Measurements from ENCODE around the gene MAP6.

The MAP6 gene

DNA sequence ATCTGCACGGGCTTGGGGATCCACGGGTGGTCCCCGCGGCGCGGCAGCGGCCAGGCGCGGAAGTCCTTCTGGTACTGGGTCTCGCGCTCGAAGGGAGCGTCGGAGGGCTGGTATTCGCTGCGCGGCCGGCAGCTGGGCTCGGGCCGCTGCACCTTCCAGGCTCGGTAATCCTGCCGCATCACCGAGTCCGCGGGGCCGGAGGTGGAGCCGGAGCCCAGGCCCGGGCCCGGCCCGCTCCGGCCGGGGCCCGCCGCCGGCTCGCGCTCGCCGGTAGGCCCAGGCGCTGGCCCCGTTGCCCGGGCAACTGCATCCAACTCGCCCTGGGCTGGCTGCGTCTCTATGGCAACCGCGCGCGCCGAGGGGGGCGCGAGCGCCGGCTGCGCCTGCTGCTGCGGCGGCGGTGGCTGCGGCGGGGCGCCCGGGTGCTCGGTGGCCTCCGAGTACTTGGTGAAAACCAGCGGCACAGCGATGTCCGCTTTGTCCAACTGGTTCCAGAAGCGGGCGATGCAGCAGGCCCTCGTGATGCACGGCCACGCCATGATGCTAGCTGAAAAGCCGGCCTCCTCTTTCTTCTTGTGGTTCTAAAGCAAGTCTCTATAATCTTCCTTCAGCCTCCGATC is 897 bp downstream of the MAP6 start:
- Histone ChIP-seq H3K4me1 (ENCODE audit: control extremely low read depth in 1 of 4, control insufficient read depth in 4 of 4, insufficient read depth in 4 of 4, low read length in 3 of 4) (peaks cover 0 to 20% (median 19%) of the 10 kb centered on the region in 4 experiments), H3K4me3 (ENCODE audit: control insufficient read depth in 1 of 7, extremely low read depth in 1 of 7, insufficient read depth in 4 of 7, low read depth in 2 of 7, low read length in 6 of 7) (peak overlapping the region in 6 of 7 experiments; percentile 30 to 69 (median 60)), H3K36me3 (ENCODE audit: control insufficient read depth in 4 of 4, insufficient read depth in 4 of 4, low read length in 3 of 4) (no peaks in the 10 kb centered on the region), H3K9me3 (ENCODE audit: control extremely low read depth in 1 of 5, control insufficient read depth in 4 of 5, insufficient read depth in 2 of 5, low read depth in 1 of 5, low read length in 4 of 5) (peaks cover 0 to 5% (median 0%) of the 10 kb centered on the region in 5 experiments), H3K27me3 (replicated peaks in 2 of 5; ENCODE audit: control insufficient read depth in 4 of 5, insufficient read depth in 5 of 5, low read length in 4 of 5) (peaks cover 19 to 85% (median 53%) of the 10 kb centered on the region in 5 experiments), H3K27ac (ENCODE audit: insufficient read depth in 1 of 2, low read depth in 1 of 2, low read length in 2 of 2, poor library complexity in 1 of 2, severe bottlenecking in 2 of 2) (no peak overlapping the region)
- POLR2A ChIA-PET: no interaction called here
- WGBS (ENCODE audit: insufficient coverage): 0% methylated on average over 59 of the region's 73 CpGs
- CTCF ChIA-PET: interaction anchor here (1.0 kb wide), 1 partner anchor 72 kb away, joined by 3 read pairs; no protein-coding TSS in a partner anchor
- DNase-seq: peak; percentile 30 to 62 (median 57)

DNA sequence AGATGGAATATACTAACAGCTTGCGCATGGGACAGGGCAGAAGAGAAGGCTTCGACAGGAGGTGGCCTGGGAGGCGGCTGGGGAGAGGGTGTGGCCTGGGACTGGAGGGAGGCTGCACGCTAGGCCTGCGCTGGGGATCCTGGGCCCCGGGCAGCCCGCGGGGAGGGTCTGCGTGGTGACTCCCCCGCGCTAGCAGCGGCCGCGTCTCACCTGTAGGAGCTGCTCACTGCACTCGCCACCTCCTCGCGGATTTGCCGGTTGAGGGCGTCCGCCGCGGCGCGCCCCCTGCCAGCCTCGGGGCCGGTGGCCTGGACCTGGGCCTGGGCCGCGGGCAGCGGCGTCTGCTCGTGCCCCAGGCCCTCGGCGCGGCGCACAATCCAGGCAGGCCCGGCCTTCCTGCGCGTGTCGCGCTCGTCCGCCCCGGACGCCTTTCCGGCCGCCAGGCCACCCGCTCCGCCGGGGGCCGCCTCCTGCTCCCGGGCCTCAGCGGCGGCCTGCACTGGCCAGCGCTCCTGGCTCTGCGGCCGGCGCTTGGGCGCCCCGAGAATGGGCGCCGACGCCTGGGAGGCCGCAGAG is 1.5 kb downstream of the MAP6 start:
- Histone ChIP-seq H3K27ac (ENCODE audit: insufficient read depth in 1 of 2, low read depth in 1 of 2, low read length in 2 of 2, poor library complexity in 1 of 2, severe bottlenecking in 2 of 2) (no peak overlapping the region), H3K9me3 (ENCODE audit: control extremely low read depth in 1 of 5, control insufficient read depth in 4 of 5, insufficient read depth in 2 of 5, low read depth in 1 of 5, low read length in 4 of 5) (peaks cover 0 to 5% (median 0%) of the 10 kb centered on the region in 5 experiments), H3K27me3 (replicated peaks in 2 of 5; ENCODE audit: control insufficient read depth in 4 of 5, insufficient read depth in 5 of 5, low read length in 4 of 5) (peaks cover 19 to 89% (median 53%) of the 10 kb centered on the region in 5 experiments), H3K4me3 (ENCODE audit: control insufficient read depth in 1 of 7, extremely low read depth in 1 of 7, insufficient read depth in 4 of 7, low read depth in 2 of 7, low read length in 6 of 7) (peak overlapping the region in 6 of 7 experiments; percentile 26 to 69 (median 60)), H3K4me1 (ENCODE audit: control extremely low read depth in 1 of 4, control insufficient read depth in 4 of 4, insufficient read depth in 4 of 4, low read length in 3 of 4) (peaks cover 0 to 20% (median 19%) of the 10 kb centered on the region in 4 experiments), H3K36me3 (ENCODE audit: control insufficient read depth in 4 of 4, insufficient read depth in 4 of 4, low read length in 3 of 4) (no peaks in the 10 kb centered on the region)
- peak; percentile 5 to 31 (median 28) for DNase-seq
- 1% methylated on average over 62 of the region's 63 CpGs for WGBS (ENCODE audit: insufficient coverage)
- CTCF ChIA-PET: no interaction called here
- POLR2A ChIA-PET: no interaction called here

DNA sequence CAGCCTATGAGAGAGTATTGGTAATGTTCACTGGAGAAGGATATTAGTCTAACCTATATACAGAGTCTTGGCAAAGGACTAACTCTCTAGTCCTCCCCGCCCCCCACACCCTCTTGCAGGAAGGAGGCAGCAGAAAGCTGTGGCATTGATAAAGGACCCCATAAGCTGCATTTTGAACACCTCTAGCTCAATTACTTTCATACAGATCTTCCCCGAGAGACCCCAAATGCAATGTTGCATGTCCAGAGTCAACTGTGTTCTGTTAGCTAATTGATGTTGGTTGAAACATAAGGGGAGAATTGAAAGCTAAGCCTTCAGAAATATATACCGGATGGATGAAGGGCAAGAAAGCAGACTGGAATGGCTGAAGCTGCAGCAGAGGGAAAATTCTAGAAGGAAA is 2.8 kb downstream of the MAP6 start:
- Histone ChIP-seq H3K4me1 (ENCODE audit: control extremely low read depth in 1 of 4, control insufficient read depth in 4 of 4, insufficient read depth in 4 of 4, low read length in 3 of 4) (peaks cover 0 to 20% (median 19%) of the 10 kb centered on the region in 4 experiments), H3K4me3 (ENCODE audit: control insufficient read depth in 1 of 7, extremely low read depth in 1 of 7, insufficient read depth in 4 of 7, low read depth in 2 of 7, low read length in 6 of 7) (no peak overlapping the region), H3K36me3 (ENCODE audit: control insufficient read depth in 4 of 4, insufficient read depth in 4 of 4, low read length in 3 of 4) (no peaks in the 10 kb centered on the region), H3K27me3 (replicated peaks in 2 of 5; ENCODE audit: control insufficient read depth in 4 of 5, insufficient read depth in 5 of 5, low read length in 4 of 5) (peaks cover 14 to 80% (median 51%) of the 10 kb centered on the region in 5 experiments), H3K9me3 (ENCODE audit: control extremely low read depth in 1 of 5, control insufficient read depth in 4 of 5, insufficient read depth in 2 of 5, low read depth in 1 of 5, low read length in 4 of 5) (peaks cover 0 to 3% (median 0%) of the 10 kb centered on the region in 5 experiments), H3K27ac (ENCODE audit: insufficient read depth in 1 of 2, low read depth in 1 of 2, low read length in 2 of 2, poor library complexity in 1 of 2, severe bottlenecking in 2 of 2) (no peak overlapping the region)
- CTCF ChIA-PET: interaction anchor here (0.6 kb wide), 1 partner anchor 689 kb away, joined by 3 read pairs; no protein-coding TSS in a partner anchor
- DNase-seq: no peak
- POLR2A ChIA-PET: no interaction called here
- 100% methylated on average over 1 of the region's 3 CpGs for WGBS (ENCODE audit: insufficient coverage)

DNA sequence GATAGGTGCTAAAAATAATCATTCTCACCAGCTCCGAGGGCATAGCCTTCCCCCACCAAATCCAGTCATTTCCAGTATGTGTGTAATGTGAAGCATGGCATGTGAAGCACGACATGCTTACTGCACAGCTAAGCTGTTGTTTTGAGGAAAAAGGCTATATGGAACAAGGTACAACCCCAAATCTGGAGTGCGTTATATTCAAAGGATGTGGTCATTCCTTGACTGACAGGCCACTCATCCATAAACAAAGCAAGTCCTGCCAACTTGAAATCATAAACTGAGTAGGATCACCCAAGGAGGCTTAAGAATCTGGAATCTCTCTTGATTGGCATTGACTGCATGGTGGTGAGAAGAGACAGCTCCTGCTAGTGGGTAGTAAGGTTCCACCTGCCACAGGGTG is 3.7 kb downstream of the MAP6 start:
- no peak overlapping the region for H3K27ac ChIP-seq (ENCODE audit: insufficient read depth in 1 of 2, low read depth in 1 of 2, low read length in 2 of 2, poor library complexity in 1 of 2, severe bottlenecking in 2 of 2)
- no peaks in the 10 kb centered on the region for H3K36me3 ChIP-seq (ENCODE audit: control insufficient read depth in 4 of 4, insufficient read depth in 4 of 4, low read length in 3 of 4)
- POLR2A ChIA-PET: interaction anchor here (0.5 kb wide), 1 partner anchor 1064 kb away, joined by 10 read pairs; no protein-coding TSS in a partner anchor
- peaks cover 6 to 72% (median 46%) of the 10 kb centered on the region in 5 experiments for H3K27me3 ChIP-seq (replicated peaks in 2 of 5; ENCODE audit: control insufficient read depth in 4 of 5, insufficient read depth in 5 of 5, low read length in 4 of 5)
- peaks cover 0 to 3% (median 0%) of the 10 kb centered on the region in 5 experiments for H3K9me3 ChIP-seq (ENCODE audit: control extremely low read depth in 1 of 5, control insufficient read depth in 4 of 5, insufficient read depth in 2 of 5, low read depth in 1 of 5, low read length in 4 of 5)
- WGBS (ENCODE audit: insufficient coverage): 91% methylated on average over 3 of the region's 3 CpGs
- CTCF ChIA-PET: interaction anchor here (0.9 kb wide), 1 partner anchor 13 kb away, joined by 3 read pairs; no protein-coding TSS in a partner anchor
- no peak for DNase-seq
- H3K4me1 ChIP-seq (ENCODE audit: control extremely low read depth in 1 of 4, control insufficient read depth in 4 of 4, insufficient read depth in 4 of 4, low read length in 3 of 4): peaks cover 0 to 20% (median 19%) of the 10 kb centered on the region in 4 experiments
- no peak overlapping the region for H3K4me3 ChIP-seq (ENCODE audit: control insufficient read depth in 1 of 7, extremely low read depth in 1 of 7, insufficient read depth in 4 of 7, low read depth in 2 of 7, low read length in 6 of 7)

DNA sequence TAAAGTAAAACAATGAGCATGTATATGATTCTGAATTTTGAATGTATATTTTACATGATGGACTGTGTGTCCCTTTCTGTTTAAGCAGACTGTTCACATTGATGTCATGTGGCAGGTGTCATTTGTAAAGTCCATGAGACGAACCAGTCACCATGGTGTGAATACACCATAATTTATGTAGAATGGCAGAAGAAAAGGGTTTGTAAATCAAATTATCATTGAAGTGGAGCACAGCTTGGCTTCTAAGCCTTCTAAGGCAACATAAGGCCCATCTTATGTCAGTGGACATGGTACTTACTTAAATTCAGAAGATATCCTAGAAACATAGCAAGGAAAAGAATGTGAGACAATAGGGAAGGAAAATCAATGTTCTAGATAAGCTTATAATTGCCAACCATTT is 4.4 kb downstream of the MAP6 start:
- H3K9me3 ChIP-seq (ENCODE audit: control extremely low read depth in 1 of 5, control insufficient read depth in 4 of 5, insufficient read depth in 2 of 5, low read depth in 1 of 5, low read length in 4 of 5): peaks cover 0 to 3% (median 0%) of the 10 kb centered on the region in 5 experiments
- peaks cover 0 to 20% (median 19%) of the 10 kb centered on the region in 4 experiments for H3K4me1 ChIP-seq (ENCODE audit: control extremely low read depth in 1 of 4, control insufficient read depth in 4 of 4, insufficient read depth in 4 of 4, low read length in 3 of 4)
- 100% methylated on average over 1 of the region's 1 CpG for WGBS (ENCODE audit: insufficient coverage)
- CTCF ChIA-PET: interaction anchor here (1.1 kb wide), 1 partner anchor 42 kb away, joined by 3 read pairs; no protein-coding TSS in a partner anchor
- peaks cover 6 to 66% (median 39%) of the 10 kb centered on the region in 5 experiments for H3K27me3 ChIP-seq (replicated peaks in 2 of 5; ENCODE audit: control insufficient read depth in 4 of 5, insufficient read depth in 5 of 5, low read length in 4 of 5)
- H3K36me3 ChIP-seq (ENCODE audit: control insufficient read depth in 4 of 4, insufficient read depth in 4 of 4, low read length in 3 of 4): no peaks in the 10 kb centered on the region
- no peak overlapping the region for H3K27ac ChIP-seq (ENCODE audit: insufficient read depth in 1 of 2, low read depth in 1 of 2, low read length in 2 of 2, poor library complexity in 1 of 2, severe bottlenecking in 2 of 2)
- H3K4me3 ChIP-seq (ENCODE audit: control insufficient read depth in 1 of 7, extremely low read depth in 1 of 7, insufficient read depth in 4 of 7, low read depth in 2 of 7, low read length in 6 of 7): no peak overlapping the region
- no peak for DNase-seq
- POLR2A ChIA-PET: no interaction called here

DNA sequence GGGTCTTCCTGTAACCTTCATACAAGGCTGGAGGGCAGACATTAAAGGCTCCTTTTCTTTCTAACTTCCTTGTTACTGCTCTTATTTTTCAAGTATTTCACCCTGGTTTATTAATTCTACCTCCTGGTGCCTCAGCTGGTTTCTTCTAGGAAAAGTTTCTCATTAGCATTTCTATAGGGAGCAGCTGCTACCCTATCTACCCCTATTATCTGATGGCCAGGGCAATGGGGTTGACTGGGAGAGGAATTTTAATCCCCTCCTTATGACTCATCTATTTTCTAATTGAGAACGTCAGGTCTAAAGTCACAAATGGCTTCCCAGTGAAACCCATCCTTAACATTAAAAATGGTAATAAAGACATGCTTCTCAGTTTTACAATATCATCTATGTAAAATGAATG is 5.0 kb downstream of the MAP6 start:
- H3K36me3 ChIP-seq (ENCODE audit: control insufficient read depth in 4 of 4, insufficient read depth in 4 of 4, low read length in 3 of 4): no peaks in the 10 kb centered on the region
- CTCF ChIA-PET: interaction anchor here (1.1 kb wide), 1 partner anchor 42 kb away, joined by 3 read pairs; no protein-coding TSS in a partner anchor
- H3K27ac ChIP-seq (ENCODE audit: insufficient read depth in 1 of 2, low read depth in 1 of 2, low read length in 2 of 2, poor library complexity in 1 of 2, severe bottlenecking in 2 of 2): no peak overlapping the region
- POLR2A ChIA-PET: no interaction called here
- no peak overlapping the region for H3K4me3 ChIP-seq (ENCODE audit: control insufficient read depth in 1 of 7, extremely low read depth in 1 of 7, insufficient read depth in 4 of 7, low read depth in 2 of 7, low read length in 6 of 7)
- no peak for DNase-seq
- WGBS (ENCODE audit: insufficient coverage): no CpG with 5 or more reads among the region's 1 CpG
- H3K9me3 ChIP-seq (ENCODE audit: control extremely low read depth in 1 of 5, control insufficient read depth in 4 of 5, insufficient read depth in 2 of 5, low read depth in 1 of 5, low read length in 4 of 5): peaks cover 0 to 3% (median 0%) of the 10 kb centered on the region in 5 experiments
- H3K4me1 ChIP-seq (ENCODE audit: control extremely low read depth in 1 of 4, control insufficient read depth in 4 of 4, insufficient read depth in 4 of 4, low read length in 3 of 4): peaks cover 0 to 19% (median 17%) of the 10 kb centered on the region in 4 experiments
- peaks cover 6 to 60% (median 35%) of the 10 kb centered on the region in 5 experiments for H3K27me3 ChIP-seq (replicated peaks in 2 of 5; ENCODE audit: control insufficient read depth in 4 of 5, insufficient read depth in 5 of 5, low read length in 4 of 5)

DNA sequence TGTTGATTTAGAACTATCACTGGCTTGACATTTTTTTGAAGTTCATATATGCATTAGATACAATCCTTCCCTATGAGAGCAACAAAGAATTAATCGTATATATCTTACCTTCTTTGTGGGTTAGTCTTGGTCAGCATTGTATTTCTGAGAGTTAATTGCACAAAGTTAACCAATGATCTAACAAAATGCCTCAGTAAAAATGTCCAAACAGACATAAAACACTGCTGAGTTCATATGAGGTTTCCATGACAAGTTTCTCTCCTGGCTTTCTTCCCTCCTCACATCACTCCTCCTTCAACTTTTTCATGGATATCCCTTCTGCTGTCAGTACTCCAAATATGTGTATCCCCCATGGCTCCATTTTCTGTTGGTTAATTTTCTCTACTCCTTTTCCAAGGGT is 9.0 kb downstream of the MAP6 start:
- no peaks in the 10 kb centered on the region for H3K9me3 ChIP-seq (ENCODE audit: control extremely low read depth in 1 of 5, control insufficient read depth in 4 of 5, insufficient read depth in 2 of 5, low read depth in 1 of 5, low read length in 4 of 5)
- ChIA-PET CTCF (interaction anchor here (0.8 kb wide), 1 partner anchor 46 kb away, joined by 3 read pairs; no protein-coding TSS in a partner anchor), POLR2A (interaction anchor here (0.6 kb wide), 1 partner anchor 42 kb away, joined by 3 read pairs; no protein-coding TSS in a partner anchor)
- H3K27me3 ChIP-seq (replicated peaks in 2 of 5; ENCODE audit: control insufficient read depth in 4 of 5, insufficient read depth in 5 of 5, low read length in 4 of 5): peaks cover 4 to 23% (median 11%) of the 10 kb centered on the region in 5 experiments
- H3K27ac ChIP-seq (ENCODE audit: insufficient read depth in 1 of 2, low read depth in 1 of 2, low read length in 2 of 2, poor library complexity in 1 of 2, severe bottlenecking in 2 of 2): no peak overlapping the region
- no CpG with 5 or more reads among the region's 1 CpG for WGBS (ENCODE audit: insufficient coverage)
- no peak for DNase-seq
- no peaks in the 10 kb centered on the region for H3K4me1 ChIP-seq (ENCODE audit: control extremely low read depth in 1 of 4, control insufficient read depth in 4 of 4, insufficient read depth in 4 of 4, low read length in 3 of 4)
- H3K4me3 ChIP-seq (ENCODE audit: control insufficient read depth in 1 of 7, extremely low read depth in 1 of 7, insufficient read depth in 4 of 7, low read depth in 2 of 7, low read length in 6 of 7): no peak overlapping the region
- H3K36me3 ChIP-seq (ENCODE audit: control insufficient read depth in 4 of 4, insufficient read depth in 4 of 4, low read length in 3 of 4): no peaks in the 10 kb centered on the region

All from common myeloid progenitor, CD34-positive (primary cell).